MM.1S (cell line): Measurements from ENCODE around the gene CRYM.

Source experiments
- DNase-seq: peaks from one replicate; pipeline ENCODE4 v3.0.0-alpha.2; 2015
- H2AFZ ChIP-seq: fragments of 300-600 bp; sonication (generic); 2 replicates; pipeline ENCODE4 v1.6.0; 2016; ENCODE audit warnings: antibody characterized with exemption, low read length
- H3F3A ChIP-seq: fragments of 300-600 bp; sonication (generic); 2 replicates; pipeline ENCODE4 v1.6.1; 2016; ENCODE audit warnings: mild to moderate bottlenecking, antibody characterized with exemption, low read length, moderate library complexity, mixed read lengths; ENCODE audit not compliant: insufficient read depth
- H3K27ac ChIP-seq: fragments of 300-600 bp; sonication (generic); 2 replicates; pipeline ENCODE4 v1.5.1; 2016; ENCODE audit warnings: mild to moderate bottlenecking, low read length
- H3K27me3 ChIP-seq: fragments of 300-600 bp; sonication (generic); replicated peaks from 2 replicates; pipeline ENCODE4 v1.6.0; 2016; ENCODE audit warnings: low read length; ENCODE audit not compliant: insufficient read depth
- H3K36me3 ChIP-seq: fragments of 300-600 bp; sonication (generic); replicated peaks from 2 replicates; pipeline ENCODE4 v1.6.1; 2016; ENCODE audit warnings: mild to moderate bottlenecking, low read length, mixed read lengths; ENCODE audit not compliant: insufficient read depth
- H3K4me1 ChIP-seq: fragments of 300-600 bp; sonication (generic); 2 replicates; pipeline ENCODE4 v1.6.1; 2016; ENCODE audit warnings: low read length, mixed read lengths
- H3K4me2 ChIP-seq: fragments of 300-600 bp; sonication (generic); 2 replicates; pipeline ENCODE4 v1.6.0; 2016; ENCODE audit warnings: low read depth, low read length
- H3K4me3 ChIP-seq: fragments of 300-600 bp; sonication (generic); 2 replicates; pipeline ENCODE4 v1.5.1; 2016; ENCODE audit warnings: low read length, mixed read lengths
- H3K79me2 ChIP-seq: fragments of 300-600 bp; sonication (generic); 2 replicates; pipeline ENCODE4 v1.6.1; 2016; ENCODE audit warnings: mixed run types, low read length, mixed read lengths
- H3K9ac ChIP-seq: fragments of 300-600 bp; sonication (generic); 2 replicates; pipeline ENCODE4 v1.6.1; 2016; ENCODE audit warnings: low read length, mixed read lengths
- H3K9me2 ChIP-seq: fragments of 300-600 bp; sonication (generic); replicated peaks from 2 replicates; pipeline ENCODE4 v1.6.1; 2016; ENCODE audit warnings: mild to moderate bottlenecking, low read length, mixed read lengths; ENCODE audit not compliant: insufficient read depth
- H3K9me3 ChIP-seq: fragments of 300-600 bp; sonication (generic); replicated peaks from 2 replicates; pipeline ENCODE4 v1.6.1; 2016; ENCODE audit warnings: mild to moderate bottlenecking, low read length, mixed read lengths; ENCODE audit not compliant: insufficient read depth
- H4K20me1 ChIP-seq: fragments of 300-600 bp; sonication (generic); 2 replicates; pipeline ENCODE4 v1.6.1; 2016; ENCODE audit warnings: mild to moderate bottlenecking, low read length, moderate library complexity, mixed read lengths; ENCODE audit not compliant: insufficient read depth
- CTCF ChIP-seq: fragments of 300-600 bp; sonication (generic); IDR thresholded peaks from 2 replicates; pipeline ENCODE4 v1.5.1; 2016; ENCODE audit warnings: antibody characterized with exemption, low read length, mixed read lengths
- EZH2 ChIP-seq: fragments of 300-600 bp; sonication (generic); optimal IDR thresholded peaks from 2 replicates; pipeline ENCODE3; 2017; ENCODE audit warnings: low read depth, mild to moderate bottlenecking, antibody characterized with exemption, low read length, mixed read lengths
- EZH2phosphoT487 ChIP-seq: fragments of 300-600 bp; sonication (generic); IDR thresholded peaks from 2 replicates; pipeline ENCODE4 v1.6.1; 2018; ENCODE audit warnings: antibody characterized with exemption, low read length

The CRYM gene

DNA sequence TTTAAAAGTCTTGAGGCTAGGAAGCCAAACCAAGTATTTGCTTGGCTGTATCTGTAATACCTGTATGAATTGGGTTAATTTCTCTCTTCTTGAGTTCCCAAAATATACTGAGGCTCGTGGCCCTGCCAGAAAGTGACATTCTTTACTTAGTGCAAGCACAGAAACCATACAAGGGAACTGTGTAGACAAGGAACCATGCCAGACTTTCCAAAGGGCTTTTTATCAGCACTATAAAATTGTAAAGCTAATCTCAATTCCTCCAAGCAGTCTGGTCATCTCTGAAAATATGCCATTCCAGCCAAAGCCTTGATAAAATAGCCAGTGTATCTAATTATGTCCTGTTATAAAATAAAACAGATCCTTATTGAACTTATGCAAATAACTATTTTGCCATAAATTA is 7.2 kb upstream of the CRYM start:
- no peaks in the 10 kb centered on the region for H3K9me2 ChIP-seq
- no peaks in the 10 kb centered on the region for H4K20me1 ChIP-seq
- no peaks in the 10 kb centered on the region for H3K36me3 ChIP-seq
- no peaks in the 10 kb centered on the region for H3K4me1 ChIP-seq
- H3K9me3 ChIP-seq: no peaks in the 10 kb centered on the region
- H2AFZ ChIP-seq: no peak overlapping the region
- no peaks in the 10 kb centered on the region for H3K27me3 ChIP-seq
- H3K9ac ChIP-seq: no peak overlapping the region
- no peak overlapping the region for H3K27ac ChIP-seq
- DNase-seq: no peak
- no peak overlapping the region for H3K4me2 ChIP-seq
- no peaks in the 10 kb centered on the region for H3K79me2 ChIP-seq
- H3K4me3 ChIP-seq: no peak overlapping the region
- TF ChIP-seq CTCF: no peak
- TF ChIP-seq EZH2: no peak
- TF ChIP-seq EZH2phosphoT487: no peak
- H3F3A ChIP-seq: no peaks in the 10 kb centered on the region

- DNase-seq: no peak
- Histone ChIP-seq H3F3A (no peaks in the 10 kb centered on the region), H3K4me2 (no peak overlapping the region), H3K9me2 (no peaks in the 10 kb centered on the region), H3K27ac (no peak overlapping the region), H4K20me1 (no peaks in the 10 kb centered on the region), H3K4me1 (no peaks in the 10 kb centered on the region), H3K79me2 (no peaks in the 10 kb centered on the region), H3K9me3 (no peaks in the 10 kb centered on the region), H3K4me3 (no peak overlapping the region), H2AFZ (no peak overlapping the region), H3K27me3 (no peaks in the 10 kb centered on the region), H3K9ac (no peak overlapping the region), H3K36me3 (no peaks in the 10 kb centered on the region)
- TF ChIP-seq EZH2phosphoT487 (no peak), EZH2 (no peak), CTCF (no peak)
These were observed 6.3 kb upstream of the CRYM start for GRCh38 chr16:21284414-21284813.

- no peak for TF ChIP-seq CTCF
- no peak for TF ChIP-seq EZH2phosphoT487
- TF ChIP-seq EZH2: no peak
- Histone ChIP-seq H3K9me2 (no peaks in the 10 kb centered on the region), H3K27ac (no peak overlapping the region), H3K4me3 (no peak overlapping the region), H3K9ac (no peak overlapping the region), H3K79me2 (no peaks in the 10 kb centered on the region), H3K4me2 (no peak overlapping the region), H3K27me3 (no peaks in the 10 kb centered on the region), H3K9me3 (no peaks in the 10 kb centered on the region), H3K36me3 (no peaks in the 10 kb centered on the region), H2AFZ (no peak overlapping the region), H3K4me1 (no peaks in the 10 kb centered on the region), H3F3A (no peaks in the 10 kb centered on the region), H4K20me1 (no peaks in the 10 kb centered on the region)
- no peak for DNase-seq
These were observed 5.6 kb upstream of the CRYM start for GRCh38 chr16:21283521-21284289.
